Activated CD4-positive, CD25-positive, alpha-beta regulatory T cell (primary cell): Measurements from ENCODE around the gene ATP7A.
"Not testable (repeated sequence)": the region's sequence is repeated elsewhere in the genome, so short reads cannot be mapped to it uniquely, and the experiment has no call there.

ENCODE experiments used
- DNase-seq, 4 experiments: peaks; one replicate each; lab custom pipeline; 2025; lab: John Stamatoyannopoulos, UW

ATP7A gene

DNA sequence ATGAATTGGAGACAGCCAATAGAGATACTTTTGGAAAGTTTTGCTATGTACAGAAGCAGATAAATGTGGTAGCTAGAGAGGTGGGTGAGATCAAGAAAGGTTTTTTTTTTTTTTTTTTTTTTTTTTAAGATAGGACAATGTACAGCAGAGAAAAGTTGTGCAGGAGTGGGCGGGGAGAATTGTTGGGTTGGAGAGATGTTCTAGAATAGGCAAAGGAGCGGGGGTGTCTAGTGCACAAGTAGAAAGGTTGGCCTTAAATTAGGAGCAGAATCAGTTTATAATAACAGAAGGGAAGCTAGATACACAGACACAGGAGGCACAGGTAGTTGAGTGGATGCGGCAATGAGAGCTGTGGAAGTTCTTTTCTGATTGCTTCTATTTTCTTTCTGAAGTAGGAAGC lies 127.4 kb downstream of the ATP7A start:
- DNase-seq = no peak

DNA sequence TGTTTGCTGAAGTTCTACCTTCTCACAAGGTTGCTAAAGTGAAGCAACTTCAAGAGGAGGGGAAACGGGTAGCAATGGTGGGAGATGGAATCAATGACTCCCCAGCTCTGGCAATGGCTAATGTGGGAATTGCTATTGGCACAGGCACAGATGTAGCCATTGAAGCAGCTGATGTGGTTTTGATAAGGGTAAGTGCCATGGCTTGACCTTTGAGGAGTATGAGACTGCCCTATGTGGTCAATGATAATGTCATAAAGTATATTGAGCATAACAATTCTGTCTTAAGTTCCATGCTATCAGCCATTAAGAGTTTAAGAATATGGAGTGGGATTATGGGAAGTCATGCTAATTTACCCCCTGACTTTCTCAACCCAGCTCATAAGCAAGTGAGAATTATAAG lies 132.1 kb downstream of the ATP7A start:
- no peak for DNase-seq

- no peak for DNase-seq
Measured at GRCh38 chrX:78046362-78046761, 135.9 kb downstream of the ATP7A start.

DNA sequence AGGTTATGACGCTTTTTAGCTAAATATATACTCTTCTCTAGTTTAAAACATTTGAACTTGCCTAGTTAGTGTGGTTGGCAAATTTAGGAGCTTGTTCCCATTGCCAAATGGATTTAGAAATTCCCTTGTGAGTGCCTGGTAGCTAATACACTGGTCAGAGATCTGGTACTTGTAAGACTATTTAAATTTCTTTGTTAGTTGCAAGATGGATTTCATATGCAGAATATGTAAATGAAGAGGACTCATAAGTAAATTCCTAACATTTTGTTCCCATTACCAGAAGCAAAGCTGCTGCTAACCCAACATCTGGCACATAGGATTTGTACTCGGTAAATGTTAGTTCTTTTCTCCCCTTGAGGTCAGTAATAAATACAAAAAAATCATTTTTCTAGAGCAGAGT lies 137.6 kb downstream of the ATP7A start:
- no peak for DNase-seq

DNA sequence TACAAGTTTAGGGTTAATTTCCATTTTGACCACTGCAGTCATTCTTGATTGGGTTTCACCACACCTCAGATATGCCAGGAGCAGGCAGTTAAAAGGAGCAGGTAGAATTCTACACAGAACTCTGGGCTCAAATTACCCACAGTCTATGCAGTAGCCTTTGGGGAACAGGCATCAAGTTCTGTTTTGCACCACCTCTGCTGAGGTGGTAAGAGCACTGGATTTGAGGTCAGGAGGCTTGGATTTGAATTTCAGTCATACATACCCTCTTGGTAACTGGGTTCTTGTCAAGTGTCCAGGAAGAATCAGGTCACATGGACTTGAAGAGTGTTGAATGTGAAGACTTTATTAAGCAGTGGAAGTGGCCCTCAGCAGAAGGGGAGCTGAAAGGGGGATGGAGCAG lies 153.2 kb downstream of the ATP7A start:
- DNase-seq = no peak

DNA sequence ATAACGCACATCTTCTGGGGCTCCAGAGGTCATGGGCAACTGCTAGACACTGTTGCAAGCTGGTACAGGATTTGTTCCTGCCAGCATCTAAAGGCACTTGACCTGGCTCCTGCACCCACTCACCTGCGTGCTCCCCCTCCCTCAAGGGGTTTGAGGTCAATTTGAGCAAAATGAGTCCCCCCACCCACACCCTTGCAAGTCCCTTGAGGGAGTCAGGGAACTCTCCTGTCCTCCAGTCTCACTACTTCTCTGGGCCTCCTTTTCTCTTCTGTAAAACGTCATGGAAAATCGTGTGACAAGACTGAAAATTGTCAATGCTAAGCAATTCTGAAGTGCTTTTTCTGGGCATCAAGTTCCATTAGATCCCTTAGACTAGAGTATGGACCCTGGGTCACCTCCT lies 153.7 kb downstream of the ATP7A start:
- DNase-seq = no peak

GRCh38 chrX:78064698-78065601 lies 154.5 kb downstream of the ATP7A start:
- DNase-seq = not testable (repeated sequence)

DNA sequence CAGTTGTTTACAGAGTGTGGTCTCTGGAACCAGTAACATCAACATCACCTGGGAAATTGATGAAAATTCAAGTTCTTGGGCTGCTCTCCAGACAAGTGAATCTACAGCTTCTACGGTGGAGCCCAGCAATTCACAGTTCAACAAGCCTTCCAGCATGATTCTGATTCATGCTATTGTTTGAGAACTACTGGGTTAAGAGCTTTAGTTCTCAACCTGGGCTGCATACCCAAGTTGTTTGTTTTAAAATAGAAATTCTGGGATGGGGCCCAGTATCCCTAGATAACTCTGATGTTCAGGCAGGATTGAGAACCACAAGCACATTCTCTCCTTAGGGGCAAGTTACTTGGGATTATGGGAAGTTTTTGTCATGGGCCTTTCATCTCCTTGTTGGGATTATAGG lies 155.6 kb downstream of the ATP7A start:
- no peak for DNase-seq

GRCh38 chrX:78071331-78071730 lies 160.8 kb downstream of the ATP7A start:
- no peak for DNase-seq

- not testable (repeated sequence) for DNase-seq
Measured at GRCh38 chrX:78073147-78074077, 162.9 kb downstream of the ATP7A start.

- no peak for DNase-seq
Measured at GRCh38 chrX:78074088-78074487, 163.6 kb downstream of the ATP7A start.

GRCh38 chrX:78075787-78076389 lies 165.4 kb downstream of the ATP7A start:
- no peak for DNase-seq

GRCh38 chrX:78081413-78081812 lies 170.9 kb downstream of the ATP7A start:
- DNase-seq = not testable (repeated sequence)

- no peak for DNase-seq
Measured at GRCh38 chrX:78092296-78092695, 181.8 kb downstream of the ATP7A start.

- DNase-seq = no peak
Measured at GRCh38 chrX:78098108-78098507, 187.6 kb downstream of the ATP7A start.
